GOT3 (cell line): ENCODE data around the gene CREG2.

Source experiments
- DNase-seq: peaks from one replicate; lab custom pipeline; 2025; ENCODE audit warnings: mixed read lengths; lab: John Stamatoyannopoulos, UW

The CREG2 gene

DNA sequence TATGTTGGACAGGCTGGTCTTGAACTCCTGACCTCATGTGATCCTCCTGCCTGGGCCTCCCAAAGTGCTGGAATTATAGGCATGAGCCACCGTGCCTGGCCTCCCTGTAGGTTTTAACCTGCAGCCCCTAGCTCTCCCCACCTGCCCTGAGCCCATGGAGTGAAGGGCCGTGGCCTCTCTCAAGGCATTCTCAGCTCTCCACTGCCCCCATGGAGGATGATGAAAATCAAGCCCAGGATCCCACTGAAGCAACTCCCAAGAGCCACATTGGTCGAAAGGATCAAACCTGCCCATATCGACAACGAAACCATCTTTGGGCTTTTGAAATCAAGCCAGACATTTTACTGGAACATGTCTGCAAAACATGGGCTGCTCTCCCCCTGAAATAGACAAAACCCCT, 22.4 kb upstream of the CREG2 start:
- no peak for DNase-seq

DNA sequence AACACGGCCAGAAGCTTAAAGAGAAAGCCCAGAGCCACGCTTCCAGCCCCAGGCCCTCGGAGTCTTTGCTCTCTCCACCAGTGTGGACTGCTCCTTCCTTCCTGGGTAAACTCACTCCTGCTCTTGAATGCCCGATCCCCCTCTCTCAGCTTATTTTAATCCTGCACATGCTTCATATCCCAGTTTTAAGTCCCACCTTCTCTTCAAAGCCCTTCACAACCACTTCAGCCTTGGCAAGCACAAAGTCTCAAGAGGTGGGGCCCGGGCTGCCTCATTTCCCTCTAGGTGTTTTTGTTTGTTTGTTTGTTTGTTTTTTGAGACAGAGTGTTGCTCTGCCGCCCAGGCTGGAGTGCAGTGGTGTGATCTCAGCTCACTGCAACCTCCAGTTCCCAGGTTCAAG, 21.6 kb upstream of the CREG2 start:
- DNase-seq = no peak

DNA sequence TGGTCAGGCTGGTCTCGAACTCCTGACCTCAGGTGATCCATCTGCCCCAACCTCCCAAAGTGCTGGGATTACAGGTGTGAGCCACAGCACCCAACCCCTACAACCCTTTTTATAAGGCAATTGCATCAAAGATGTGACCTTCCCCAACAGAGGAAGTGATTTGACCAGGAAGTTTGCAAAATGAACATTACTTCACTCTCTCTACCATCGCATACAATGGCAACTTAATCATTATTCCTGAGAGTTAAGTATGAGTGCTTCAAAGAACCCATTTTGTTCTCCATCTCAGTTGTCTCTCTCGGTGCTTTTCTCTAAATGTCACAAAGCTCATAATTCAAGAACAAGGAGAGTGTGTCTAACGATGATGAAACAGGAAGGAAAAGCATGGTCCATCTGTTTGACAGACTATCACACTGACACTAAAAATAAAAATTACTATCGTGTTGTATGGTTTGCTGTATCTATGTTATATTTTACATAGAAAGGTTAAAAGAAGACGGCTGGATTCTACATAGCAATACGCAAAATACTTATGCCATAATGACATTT, 18.1 kb upstream of the CREG2 start:
- DNase-seq = no peak

DNA sequence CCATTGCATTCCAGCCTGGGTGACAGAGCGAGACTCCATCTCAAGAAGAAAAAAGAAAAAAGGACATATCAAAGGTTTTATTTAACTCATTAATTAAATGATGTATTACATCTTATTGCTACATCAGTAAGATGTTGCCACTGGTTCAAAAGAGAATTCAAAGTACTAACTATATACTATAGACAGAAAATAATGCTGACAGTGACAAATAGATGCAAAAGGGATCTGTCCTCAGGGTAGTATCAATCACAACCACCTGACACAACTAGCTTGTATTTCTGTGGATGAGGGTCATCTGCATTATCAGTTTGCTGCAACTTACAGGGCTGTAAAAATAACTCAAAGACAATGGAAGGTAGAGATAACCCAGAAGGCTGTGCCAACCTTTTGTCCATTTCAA, 16.4 kb upstream of the CREG2 start:
- no peak for DNase-seq

DNA sequence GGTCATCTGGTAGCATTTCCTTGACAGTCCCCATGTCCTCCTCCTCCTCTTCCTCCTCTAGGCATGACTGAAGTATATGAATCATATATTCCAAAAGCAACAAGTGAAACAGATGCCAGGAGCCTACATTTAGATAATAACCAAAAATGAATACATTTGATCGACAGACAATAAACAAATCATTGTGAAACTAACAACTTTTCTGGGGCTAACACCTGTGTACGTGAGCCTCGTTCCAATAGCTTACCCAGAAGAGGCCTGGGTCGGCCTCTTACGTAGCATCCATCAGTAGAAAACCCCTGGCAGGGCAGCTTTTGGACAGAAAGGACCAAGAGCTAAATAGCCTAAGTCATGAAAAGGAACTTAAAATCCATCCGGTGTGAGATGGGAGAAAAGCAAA, 15.3 kb upstream of the CREG2 start:
- DNase-seq = no peak

DNA sequence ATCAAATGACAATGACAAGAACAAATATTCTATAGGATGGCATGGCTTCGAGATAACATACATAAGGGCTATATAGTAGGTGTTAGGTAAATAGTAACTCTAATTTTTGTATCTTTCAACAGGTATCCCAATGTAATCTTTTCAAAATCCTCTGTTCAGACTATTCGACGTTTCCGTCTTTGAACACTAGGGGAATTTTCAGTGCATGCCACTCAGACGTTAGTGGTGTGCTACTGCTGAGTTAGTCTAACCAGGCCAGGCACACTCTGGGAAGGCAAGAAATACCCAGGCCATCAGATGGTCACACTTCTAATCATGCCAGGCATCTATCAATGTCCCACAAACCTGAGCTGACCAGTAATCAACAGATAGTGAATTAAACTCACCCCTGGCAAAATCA, 14.6 kb upstream of the CREG2 start:
- DNase-seq = no peak

DNA sequence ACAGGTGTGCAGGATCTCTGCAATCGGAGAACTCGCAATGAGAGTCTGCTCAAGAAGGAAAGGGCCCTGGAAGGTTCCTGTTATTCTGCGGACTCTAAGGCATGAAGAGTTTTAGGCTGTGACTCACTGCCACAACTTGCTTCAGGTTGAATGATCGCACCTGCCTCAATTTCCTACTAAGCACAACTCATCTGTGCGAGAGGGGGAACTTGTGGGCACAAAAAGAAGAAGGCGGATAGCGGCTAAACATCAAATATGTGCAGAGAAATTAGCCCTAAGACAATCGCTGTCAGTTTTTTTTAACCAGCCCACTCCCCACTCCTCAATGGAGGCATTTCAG, 14.0 kb upstream of the CREG2 start:
- no peak for DNase-seq

DNA sequence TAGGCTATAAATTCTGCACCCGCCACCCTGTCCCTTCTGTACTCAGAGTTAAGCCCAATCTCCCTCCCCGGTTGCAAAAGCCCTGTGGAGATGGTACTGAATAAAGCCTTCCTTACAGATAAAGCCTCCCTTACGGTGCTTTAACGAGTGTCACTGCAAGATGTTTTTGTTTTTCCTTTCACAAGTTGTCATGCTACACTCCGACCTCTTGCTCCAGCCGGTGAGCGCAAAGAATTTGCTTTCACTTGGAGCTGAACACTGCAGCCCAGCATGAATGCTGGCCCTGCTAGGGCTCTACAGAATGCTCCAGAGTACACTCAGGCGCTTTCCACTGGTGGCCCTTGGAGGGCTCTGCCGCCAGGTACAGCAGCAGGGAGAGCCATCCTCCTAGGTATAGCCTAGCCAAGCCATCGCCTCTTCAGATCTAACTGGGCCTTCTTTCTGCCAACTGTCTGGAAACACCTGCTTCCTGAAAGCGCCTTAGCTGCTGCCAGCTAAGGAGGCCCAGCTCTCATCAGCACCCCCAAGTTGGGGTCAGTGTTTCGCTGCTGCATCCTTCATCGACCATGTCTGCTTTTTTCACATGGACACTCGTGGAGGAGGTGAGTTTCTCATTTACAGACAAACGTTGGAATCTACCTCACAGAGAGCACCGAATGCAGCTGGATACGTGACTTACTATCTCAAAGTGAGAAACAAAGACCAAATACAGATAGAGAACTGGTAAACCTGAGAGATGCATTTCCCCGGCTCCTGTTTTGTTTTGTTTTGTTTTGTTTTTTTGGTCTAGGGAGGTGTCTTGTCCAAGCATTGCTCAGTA, 13.4 kb upstream of the CREG2 start:
- no peak for DNase-seq

DNA sequence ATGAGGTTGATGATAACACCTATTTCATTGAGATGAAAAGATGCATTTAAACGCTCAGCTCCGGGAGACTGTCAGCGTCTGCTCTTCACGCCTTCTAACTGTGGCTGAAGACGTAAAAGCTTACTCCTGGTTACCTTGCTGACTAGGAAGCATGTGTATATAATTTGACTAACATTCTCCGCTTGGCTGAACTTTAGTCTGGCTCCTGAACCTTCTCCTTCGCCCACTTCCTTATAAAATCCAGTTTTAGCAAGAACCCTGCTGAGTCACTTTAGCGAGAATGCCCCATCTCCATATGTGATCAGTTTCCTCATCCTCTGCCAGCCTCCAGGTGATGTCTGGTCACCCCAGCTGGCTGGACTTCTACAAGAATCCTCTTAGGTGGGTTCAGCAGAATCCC, 12.7 kb upstream of the CREG2 start:
- DNase-seq = no peak

DNA sequence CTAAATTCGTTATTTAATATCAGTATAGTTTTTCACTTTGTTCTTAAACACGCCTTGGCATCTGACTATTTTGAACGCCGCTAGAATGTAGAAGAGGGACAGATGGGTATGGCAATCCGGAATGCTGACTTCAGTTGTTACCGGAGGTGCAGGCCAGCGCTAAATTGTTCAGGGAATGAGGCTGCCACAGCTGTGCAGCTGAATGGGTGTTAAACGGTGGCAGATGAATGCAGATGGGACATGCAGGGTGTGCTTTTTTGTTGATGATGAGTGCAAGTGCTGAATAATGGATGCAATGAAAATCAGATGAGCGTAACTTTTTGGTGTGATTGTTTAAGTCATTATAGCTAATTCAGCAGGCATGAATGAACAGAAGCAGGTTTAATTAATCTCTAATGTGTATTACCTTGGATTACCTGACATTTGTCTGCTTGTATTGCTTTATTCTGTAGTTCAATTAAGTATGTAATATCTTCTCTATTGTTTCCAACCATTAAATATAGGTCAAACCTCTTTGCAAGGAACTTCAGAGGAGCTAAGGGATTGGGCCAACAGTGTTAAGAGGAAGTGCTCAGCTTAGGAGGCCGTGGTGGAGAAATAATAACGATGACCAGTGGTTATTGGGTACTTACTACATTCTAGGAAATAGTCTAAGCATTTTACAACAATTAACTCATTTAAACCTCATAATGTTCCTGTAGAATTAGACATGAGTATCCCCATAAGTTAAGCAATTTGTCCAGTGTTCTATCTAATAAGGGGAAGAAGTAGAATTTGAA, 11.9 kb upstream of the CREG2 start:
- DNase-seq = no peak

DNA sequence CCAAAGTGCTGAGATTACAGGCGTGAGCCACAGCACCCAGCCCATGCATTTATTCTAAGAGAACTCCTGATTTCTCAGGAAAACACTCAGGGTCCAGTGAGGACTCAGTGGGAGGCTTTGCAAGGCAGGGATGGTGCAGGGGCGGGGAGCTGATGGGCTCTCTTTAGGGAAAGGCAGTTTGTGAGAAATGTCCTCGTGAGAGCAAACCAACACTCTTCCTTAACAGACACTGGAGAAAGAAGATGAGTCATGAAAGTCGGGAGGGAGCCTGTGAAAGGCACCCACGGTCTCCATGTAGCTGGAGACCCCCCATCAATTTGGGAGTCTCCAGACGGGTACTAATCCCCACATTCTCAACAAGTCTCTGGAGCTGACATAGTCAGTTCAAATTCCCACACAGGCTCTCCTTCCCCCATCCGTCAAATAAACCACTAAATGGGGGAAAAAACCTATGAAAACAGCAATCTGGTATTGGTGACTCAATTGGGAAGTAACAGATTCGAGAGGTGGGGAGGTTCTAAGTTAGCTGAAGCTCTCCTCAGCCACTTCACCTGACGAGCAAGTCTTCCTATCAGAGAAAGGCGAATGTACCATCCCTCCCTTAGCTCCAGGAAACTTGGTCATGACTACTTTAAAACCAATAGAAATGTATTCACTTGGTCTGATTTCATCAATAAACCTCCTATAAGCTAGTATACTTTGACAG, 11.0 kb upstream of the CREG2 start:
- no peak for DNase-seq

DNA sequence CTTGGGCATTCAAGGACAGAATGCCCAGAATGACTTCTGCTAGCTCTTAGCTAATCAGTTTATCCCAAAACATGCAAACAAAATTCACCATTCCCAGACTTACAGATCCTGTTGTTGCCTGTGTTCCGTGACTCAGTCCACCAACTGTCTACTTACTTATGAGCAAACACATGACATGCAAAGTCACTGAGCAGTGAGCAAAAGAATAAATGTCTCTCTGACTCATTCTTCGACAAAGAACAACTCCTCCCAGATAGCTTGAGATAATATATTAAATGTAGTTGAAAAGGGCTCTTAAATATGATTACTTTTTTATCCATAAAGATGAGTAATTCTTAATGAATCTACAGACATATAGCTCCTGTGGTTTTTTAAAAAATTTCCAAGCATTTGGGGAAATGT, 9.0 kb upstream of the CREG2 start:
- no peak for DNase-seq

DNA sequence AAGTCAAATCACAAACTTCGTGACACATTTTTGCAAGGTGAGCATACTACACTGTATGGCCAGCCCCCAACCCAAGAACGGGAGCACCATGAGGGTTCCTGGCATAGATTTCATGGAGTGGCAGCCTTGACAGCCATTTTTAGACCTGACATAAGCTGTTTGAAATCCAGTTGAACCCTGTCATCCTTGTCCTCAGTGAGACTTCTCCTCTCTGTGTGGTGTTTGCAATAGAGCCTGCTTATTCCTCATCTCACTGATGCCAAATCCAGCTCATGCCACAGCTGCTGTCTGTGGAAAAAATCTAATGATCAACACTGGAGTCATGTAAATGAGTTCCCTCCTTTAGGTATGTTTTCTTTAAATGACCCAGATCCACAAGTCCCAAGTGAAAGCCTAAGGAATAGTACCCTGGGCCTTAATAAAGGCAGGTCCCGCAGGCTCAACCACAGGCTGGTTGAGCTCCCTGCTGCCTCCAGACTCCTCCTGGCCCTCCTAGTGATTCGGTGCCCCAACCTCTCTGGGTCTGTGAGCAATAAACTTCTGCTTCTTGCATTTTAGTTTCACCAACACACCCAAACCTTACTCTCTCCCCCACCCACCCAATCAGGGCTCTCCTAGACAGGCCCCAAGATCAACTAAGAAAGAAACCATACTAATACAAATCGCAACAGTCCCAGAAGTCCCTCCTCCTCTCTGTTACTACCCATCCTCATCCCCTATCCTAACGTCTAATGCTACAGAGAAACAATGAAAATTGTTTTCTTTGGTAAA, 8.4 kb upstream of the CREG2 start:
- DNase-seq = no peak

DNA sequence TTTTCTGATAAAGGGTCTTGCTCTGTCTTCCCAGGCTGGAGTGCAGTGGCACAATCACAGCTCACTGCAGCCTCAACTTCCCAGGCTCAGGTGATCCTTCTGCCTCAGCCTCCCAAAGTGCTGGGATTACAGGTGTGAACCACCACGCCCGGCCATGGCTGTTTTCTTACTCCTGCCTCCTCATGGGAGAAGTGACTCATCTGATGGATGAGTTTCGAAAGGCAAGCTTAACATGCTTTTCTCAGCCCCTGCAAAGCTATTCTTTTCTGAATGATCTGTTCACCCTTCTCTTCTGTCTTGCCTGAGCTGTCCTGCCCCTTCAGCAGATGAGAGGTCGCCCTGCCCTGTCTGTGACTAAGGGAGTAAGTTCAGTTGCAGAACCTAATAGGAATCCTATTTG, 929 bp upstream of the CREG2 start:
- DNase-seq = no peak

DNA sequence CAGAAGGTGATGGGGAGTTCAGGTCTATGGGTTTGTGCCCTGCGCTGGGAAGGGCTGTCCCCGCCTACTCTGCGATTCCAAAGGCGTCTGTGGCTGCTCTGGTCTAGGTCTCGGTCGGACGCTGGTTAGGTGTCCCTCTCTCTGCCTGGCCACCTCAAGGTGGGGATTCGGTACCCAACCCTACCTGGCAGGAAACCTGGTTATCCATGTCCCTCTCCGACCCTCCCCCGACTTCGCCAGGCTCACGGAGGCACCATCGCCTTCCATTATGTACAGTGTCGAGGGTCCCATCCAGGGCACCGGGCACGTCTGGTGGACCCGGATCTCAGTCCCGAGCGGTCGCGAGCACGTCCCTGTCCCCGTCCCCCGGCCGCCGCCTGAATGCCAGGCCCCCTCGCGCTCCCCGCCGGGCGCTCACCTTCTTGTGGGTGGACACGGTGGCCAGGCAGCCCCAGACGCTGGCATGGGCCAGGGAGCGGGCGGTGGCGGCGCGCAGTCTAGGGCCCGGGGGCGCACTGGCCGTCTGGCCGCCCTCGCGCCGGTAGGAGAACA, 628 bp downstream of the CREG2 start:
- DNase-seq = no peak

DNA sequence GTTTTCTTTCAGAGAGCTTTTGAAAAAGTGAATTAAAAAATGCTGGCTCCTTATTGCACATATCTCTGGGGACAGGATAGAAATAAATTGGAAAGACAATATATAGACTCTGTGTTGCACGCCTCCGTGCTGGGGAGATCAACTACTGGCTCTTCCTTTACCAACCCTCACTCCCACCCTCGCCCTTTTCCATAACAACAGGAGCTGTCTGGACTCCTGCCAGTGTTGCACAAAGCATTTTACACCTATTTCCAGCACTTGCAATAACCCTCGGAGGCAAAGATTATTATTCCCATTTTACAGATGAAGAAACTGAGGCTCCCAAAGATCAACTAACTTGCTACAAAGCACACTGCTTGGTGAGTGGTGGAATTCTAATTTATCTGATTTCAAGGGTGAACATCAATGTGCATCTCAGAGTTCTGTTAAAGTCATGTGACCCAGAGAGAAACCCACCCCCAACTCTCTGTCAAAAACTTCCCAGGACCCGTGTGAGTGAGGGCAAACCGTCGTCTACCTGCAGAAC, 4.2 kb downstream of the CREG2 start:
- no peak for DNase-seq

DNA sequence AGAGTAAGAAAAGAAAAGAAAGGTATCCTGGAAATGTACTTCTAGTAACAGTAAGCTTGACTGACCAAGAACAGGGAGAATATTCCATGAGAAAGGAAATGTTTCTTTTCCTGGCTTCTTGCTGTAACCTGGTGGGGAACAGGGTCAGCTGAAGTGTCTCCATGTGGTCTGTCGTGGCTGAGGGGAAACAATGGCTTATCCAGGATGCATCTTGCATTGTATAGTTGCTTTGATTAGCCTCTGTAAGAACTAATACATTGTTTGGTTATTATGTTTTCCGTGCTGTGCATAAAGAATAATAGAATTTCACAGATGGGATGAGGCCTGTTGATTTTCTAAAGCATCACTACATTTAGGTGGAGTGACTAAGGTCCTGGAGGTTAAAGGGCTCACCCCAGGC, 4.9 kb downstream of the CREG2 start:
- DNase-seq = no peak

DNA sequence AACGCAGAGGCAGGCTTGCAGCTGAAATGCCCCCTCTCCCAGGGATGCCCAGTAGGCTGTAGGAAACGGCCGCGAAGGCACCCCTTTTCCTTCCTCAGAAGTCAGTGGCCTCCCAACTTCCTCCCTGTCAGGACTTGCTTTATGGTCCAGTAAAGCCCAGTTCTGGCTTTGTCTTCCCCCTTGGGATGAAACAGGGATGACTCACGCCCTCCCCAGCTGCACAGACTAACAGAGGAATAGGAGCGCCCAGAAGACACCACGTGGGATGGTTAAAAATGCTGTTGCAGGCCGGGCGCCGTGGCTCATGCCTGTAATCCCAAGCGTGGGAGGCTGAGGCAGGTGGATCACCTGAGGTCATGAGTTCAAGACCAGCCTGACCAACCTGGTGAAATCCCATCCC, 6.9 kb downstream of the CREG2 start:
- peak; percentile 44 for DNase-seq

DNA sequence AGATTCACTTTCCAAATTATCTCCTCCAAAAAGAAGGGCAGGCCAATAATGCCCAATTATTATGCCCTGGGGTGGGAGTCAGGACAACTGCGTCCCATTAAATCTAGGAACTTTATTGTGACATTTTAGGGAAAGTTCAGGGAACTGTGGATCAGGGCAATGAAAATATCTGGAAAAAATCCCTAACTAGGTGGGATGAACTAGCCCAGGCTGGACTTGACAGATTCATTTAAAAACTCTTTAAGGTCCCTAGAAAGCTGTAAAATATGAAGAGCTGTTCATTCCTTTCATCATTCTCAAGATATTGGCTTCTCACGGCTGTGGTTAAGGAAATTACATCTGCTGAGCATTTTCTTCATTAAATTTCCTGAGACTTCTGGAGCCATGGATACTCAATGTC, 8.2 kb downstream of the CREG2 start:
- DNase-seq = no peak

DNA sequence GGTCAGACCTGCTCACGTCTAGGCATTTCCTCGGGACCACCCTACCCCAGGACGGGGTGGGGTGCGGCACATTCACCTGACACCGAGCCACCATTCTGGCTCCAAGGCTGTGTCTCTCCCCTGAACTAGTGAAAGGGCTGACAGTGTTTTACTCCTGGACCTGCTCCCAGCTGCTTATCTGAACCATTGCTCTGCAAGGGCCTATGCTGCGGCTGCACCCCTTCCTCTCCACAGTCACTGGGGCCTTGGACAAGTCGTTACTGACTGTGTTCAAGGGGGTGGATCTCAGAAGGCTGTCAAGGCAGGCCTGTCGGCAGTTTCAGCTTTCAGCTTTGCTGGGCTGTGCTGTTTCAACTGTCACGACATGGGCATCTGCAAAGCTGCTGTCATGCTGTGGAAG, 11.7 kb downstream of the CREG2 start:
- no peak for DNase-seq

DNA sequence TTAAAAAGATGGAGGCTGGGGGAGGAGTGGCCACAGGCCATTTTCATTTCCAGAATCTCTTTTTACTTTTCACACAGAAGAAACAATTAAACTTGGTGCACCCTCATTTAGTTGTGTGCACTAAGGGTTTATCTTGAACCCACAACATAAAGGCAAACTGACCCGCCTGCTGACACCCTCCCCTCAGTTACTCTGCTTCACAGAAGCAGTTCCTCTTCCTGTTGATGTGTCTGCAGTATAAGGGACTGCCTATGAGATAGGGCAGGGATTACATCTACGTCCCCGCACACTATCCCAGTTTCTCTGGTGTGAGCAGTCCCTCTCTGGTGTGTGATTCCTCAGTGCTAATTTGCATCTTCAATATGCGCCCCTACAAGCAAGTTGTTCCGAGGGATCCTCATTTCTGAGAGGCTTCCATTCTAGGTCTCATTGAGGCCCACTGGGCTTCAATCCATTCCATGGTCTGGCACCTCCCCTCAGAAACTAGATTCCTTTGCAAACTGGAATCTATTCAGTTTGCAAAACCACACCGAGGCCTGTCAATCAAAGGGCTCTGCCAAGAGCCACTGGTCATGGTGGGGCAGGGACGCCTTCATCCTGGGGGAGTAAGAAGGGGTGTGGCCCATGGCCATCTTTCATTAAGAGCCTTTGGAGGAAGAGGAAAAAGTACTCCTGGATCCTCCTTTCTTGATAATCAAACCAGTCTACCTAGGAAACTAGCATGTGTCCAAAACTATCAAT, 12.3 kb downstream of the CREG2 start:
- DNase-seq = no peak
